ENCODE data around the gene P4HTM.

Gene P4HTM

DNA sequence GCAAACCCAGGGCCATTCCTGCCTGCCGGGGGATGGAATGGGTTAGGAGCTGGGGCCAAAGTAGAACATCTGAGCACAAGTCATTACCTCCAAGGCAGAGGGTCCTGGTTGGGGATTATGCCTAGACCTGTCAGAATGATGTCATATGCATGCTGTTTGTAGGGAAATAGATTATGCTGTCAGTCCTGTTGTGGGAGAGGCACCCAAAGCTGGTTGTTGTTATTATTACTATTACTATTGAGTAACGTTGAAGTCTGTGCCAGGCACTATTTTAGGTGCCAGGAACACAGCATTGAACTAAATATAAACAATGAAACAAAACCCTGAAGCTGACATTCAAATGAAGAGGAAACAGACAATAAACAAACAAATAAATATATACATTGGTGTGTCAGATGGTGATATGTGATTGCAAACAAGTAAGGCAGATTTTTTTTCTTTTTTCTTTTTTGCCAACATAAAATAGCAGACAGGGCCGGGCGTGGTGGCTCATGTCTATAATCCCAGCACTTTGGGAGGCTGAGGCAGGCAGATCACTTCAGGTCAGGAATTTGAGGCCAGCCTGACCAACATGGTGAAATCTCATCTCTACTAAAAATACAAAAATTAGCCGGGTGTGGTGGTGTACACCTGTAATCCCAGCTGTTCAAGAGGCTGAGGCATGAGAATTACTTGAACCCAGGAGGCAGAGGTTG, 2.0 kb downstream of the P4HTM start:
- no peak for DNase-seq (ENCODE audit: low read depth)
- TF ChIP-seq CTCF (conservative IDR thresholded peaks at IDR 0.05; ENCODE audit: low read depth, low read length) = no peak
- H3K4me3 ChIP-seq (ENCODE audit: low read depth, low read length) = no peak overlapping the region

GRCh38 chr3:48993834-48994233, 3.8 kb downstream of the P4HTM start:
- no peak for DNase-seq (ENCODE audit: low read depth)
- no peak overlapping the region for H3K4me3 ChIP-seq (ENCODE audit: low read depth, low read length)
- TF ChIP-seq CTCF (conservative IDR thresholded peaks at IDR 0.05; ENCODE audit: low read depth, low read length) = no peak

- no peak for DNase-seq (ENCODE audit: low read depth)
- H3K4me3 ChIP-seq (ENCODE audit: low read depth, low read length) = no peak overlapping the region
These were observed 6.6 kb downstream of the P4HTM start for GRCh38 chr3:48996640-48997039.

GRCh38 chr3:48997102-48997635, 7.1 kb downstream of the P4HTM start:
- TF ChIP-seq CTCF (conservative IDR thresholded peaks at IDR 0.05; ENCODE audit: low read depth, low read length) = no peak
- no peak overlapping the region for H3K4me3 ChIP-seq (ENCODE audit: low read depth, low read length)
- no peak for DNase-seq (ENCODE audit: low read depth)

More at GRCh38 chr3:48996640-48997039, 6.6 kb downstream of the P4HTM start:
- TF ChIP-seq CTCF (conservative IDR thresholded peaks at IDR 0.05; ENCODE audit: low read depth, low read length) = no peak

- no peak for DNase-seq (ENCODE audit: low read depth)
- TF ChIP-seq CTCF (conservative IDR thresholded peaks at IDR 0.05; ENCODE audit: low read depth, low read length) = no peak
- no peak overlapping the region for H3K4me3 ChIP-seq (ENCODE audit: low read depth, low read length)
These were observed 7.9 kb downstream of the P4HTM start for GRCh38 chr3:48997714-48998637.

GRCh38 chr3:48999085-48999858, 9.2 kb downstream of the P4HTM start:
- no peak for TF ChIP-seq CTCF (conservative IDR thresholded peaks at IDR 0.05; ENCODE audit: low read depth, low read length)

More at GRCh38 chr3:48999085-48999858, 9.2 kb downstream of the P4HTM start:
- no peak for DNase-seq (ENCODE audit: low read depth)
- no peak overlapping the region for H3K4me3 ChIP-seq (ENCODE audit: low read depth, low read length)
